HEK293 (cell line): Measurements from ENCODE around the gene TASP1.

Experiments
- ZBTB17 ChIP-seq: fragments of 450-650 bp; formaldehyde crosslinking; IDR thresholded peaks from 2 replicates; pipeline ENCODE4 v1.5.1; 2016; ENCODE audit warnings: missing biosample characterization, missing genetic modification characterization
- ZNF174 ChIP-seq: fragments of 450-650 bp; formaldehyde crosslinking; IDR thresholded peaks from 2 replicates; pipeline ENCODE4 v1.5.0; 2017; ENCODE audit warnings: missing biosample characterization, mild to moderate bottlenecking, missing genetic modification characterization
- ZNF214 ChIP-seq: fragments of 450-650 bp; formaldehyde crosslinking; IDR thresholded peaks from 2 replicates; pipeline ENCODE4 v1.5.1; 2017; ENCODE audit warnings: missing biosample characterization, mild to moderate bottlenecking, missing genetic modification characterization, borderline replicate concordance
- TF ChIP-seq, protein P1 (sequence below): fragments of 450-650 bp; formaldehyde crosslinking; IDR thresholded peaks from 2 replicates; pipeline ENCODE4 v1.5.1; 2016; ENCODE audit warnings: missing biosample characterization, missing genetic modification characterization
- TF ChIP-seq, protein P2 (sequence below): fragments of 450-650 bp; formaldehyde crosslinking; IDR thresholded peaks from 2 replicates; pipeline ENCODE4 v1.5.1; 2016; ENCODE audit warnings: missing biosample characterization, missing genetic modification characterization

DNA sequence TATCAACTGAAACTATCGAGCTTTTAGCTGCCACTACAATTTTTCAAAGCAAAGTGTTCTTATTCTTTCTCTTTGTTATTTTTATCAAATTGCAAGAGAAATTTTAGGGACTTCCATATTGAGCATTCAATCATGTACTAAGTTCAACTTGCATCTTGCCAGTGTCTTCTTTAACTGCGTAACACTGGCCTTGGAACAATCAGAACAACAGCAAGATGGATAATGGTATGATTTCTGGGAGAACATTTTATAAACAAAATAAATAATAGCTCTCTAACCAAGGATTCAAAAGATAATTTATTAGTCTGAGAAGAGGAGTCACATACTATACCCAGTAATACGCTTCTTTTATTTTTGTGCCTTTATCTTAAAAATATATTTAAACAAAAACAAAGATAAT, 249.6 kb downstream of the TASP1 start:
- no peak for TF ChIP-seq ZNF214 (tag by site-specific recombination)
- TF ChIP-seq ZBTB17, result no peak
- TF ChIP-seq, protein P1, sequence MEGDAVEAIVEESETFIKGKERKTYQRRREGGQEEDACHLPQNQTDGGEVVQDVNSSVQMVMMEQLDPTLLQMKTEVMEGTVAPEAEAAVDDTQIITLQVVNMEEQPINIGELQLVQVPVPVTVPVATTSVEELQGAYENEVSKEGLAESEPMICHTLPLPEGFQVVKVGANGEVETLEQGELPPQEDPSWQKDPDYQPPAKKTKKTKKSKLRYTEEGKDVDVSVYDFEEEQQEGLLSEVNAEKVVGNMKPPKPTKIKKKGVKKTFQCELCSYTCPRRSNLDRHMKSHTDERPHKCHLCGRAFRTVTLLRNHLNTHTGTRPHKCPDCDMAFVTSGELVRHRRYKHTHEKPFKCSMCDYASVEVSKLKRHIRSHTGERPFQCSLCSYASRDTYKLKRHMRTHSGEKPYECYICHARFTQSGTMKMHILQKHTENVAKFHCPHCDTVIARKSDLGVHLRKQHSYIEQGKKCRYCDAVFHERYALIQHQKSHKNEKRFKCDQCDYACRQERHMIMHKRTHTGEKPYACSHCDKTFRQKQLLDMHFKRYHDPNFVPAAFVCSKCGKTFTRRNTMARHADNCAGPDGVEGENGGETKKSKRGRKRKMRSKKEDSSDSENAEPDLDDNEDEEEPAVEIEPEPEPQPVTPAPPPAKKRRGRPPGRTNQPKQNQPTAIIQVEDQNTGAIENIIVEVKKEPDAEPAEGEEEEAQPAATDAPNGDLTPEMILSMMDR (tag by site-specific recombination), result no peak
- no peak for TF ChIP-seq ZNF174 (tag by site-specific recombination)
- TF ChIP-seq, protein P2, sequence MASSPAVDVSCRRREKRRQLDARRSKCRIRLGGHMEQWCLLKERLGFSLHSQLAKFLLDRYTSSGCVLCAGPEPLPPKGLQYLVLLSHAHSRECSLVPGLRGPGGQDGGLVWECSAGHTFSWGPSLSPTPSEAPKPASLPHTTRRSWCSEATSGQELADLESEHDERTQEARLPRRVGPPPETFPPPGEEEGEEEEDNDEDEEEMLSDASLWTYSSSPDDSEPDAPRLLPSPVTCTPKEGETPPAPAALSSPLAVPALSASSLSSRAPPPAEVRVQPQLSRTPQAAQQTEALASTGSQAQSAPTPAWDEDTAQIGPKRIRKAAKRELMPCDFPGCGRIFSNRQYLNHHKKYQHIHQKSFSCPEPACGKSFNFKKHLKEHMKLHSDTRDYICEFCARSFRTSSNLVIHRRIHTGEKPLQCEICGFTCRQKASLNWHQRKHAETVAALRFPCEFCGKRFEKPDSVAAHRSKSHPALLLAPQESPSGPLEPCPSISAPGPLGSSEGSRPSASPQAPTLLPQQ (tag by site-specific recombination), result no peak
